ES-I3 (cell line): Measurements from ENCODE around the gene CRYBA2.

Experiments used
- H3K36me3 ChIP-seq: 2 replicates; pipeline ENCODE4 v1.6.1; 2013; ENCODE audit warnings: mild to moderate bottlenecking, low read length, control low read depth, moderate library complexity; ENCODE audit not compliant: insufficient read depth
- H3K4me1 ChIP-seq: 2 replicates; pipeline ENCODE4 v1.6.1; 2013; ENCODE audit warnings: mild to moderate bottlenecking, control low read depth, low read length; ENCODE audit not compliant: insufficient read depth
- H3K9ac ChIP-seq: 2 replicates; pipeline ENCODE4 v1.6.1; 2013; ENCODE audit warnings: low read depth, mild to moderate bottlenecking, low read length, moderate library complexity
- H3K9me3 ChIP-seq: 2 replicates; pipeline ENCODE4 v1.6.1; 2013; ENCODE audit warnings: mild to moderate bottlenecking, low read length, moderate library complexity; ENCODE audit not compliant: control insufficient read depth, insufficient read depth

Gene CRYBA2

GRCh38 chr2:218986148-218986761 is 7.0 kb downstream of the CRYBA2 start:
- Histone ChIP-seq H3K9ac (no peak overlapping the region), H3K36me3 (no peaks in the 10 kb centered on the region), H3K4me1 (no peaks in the 10 kb centered on the region; the same call in 1 of the 2 replicates), H3K9me3 (no peaks in the 10 kb centered on the region)

GRCh38 chr2:218985325-218986091 is 7.7 kb downstream of the CRYBA2 start:
- no peaks in the 10 kb centered on the region; the same call in 1 of the 2 replicates for H3K4me1 ChIP-seq
- no peaks in the 10 kb centered on the region for H3K36me3 ChIP-seq

GRCh38 chr2:218985021-218985324 is 8.2 kb downstream of the CRYBA2 start, which contains the start of gene FEV:
TSS of gene FEV (minus strand) at chr2:218985184. CDS start at chr2:218985075, 109 bp downstream.
- Histone ChIP-seq H3K4me1 (no peaks in the 10 kb centered on the region; the same call in 1 of the 2 replicates), H3K9ac (peak within 1 kb of the TSS; percentile 30; the same call in 1 of the 2 replicates), H3K9me3 (no peaks in the 10 kb centered on the region), H3K36me3 (no peaks in the 10 kb centered on the region)

More at GRCh38 chr2:218985325-218986091, 7.7 kb downstream of the CRYBA2 start:
- H3K9me3 ChIP-seq: no peaks in the 10 kb centered on the region
- no peak overlapping the region for H3K9ac ChIP-seq

GRCh38 chr2:218984239-218985020 is 8.8 kb downstream of the CRYBA2 start:
- Histone ChIP-seq H3K36me3 (no peaks in the 10 kb centered on the region), H3K9ac (peak overlapping the region; percentile 30; the same call in 1 of the 2 replicates), H3K4me1 (no peaks in the 10 kb centered on the region; the same call in 1 of the 2 replicates), H3K9me3 (no peaks in the 10 kb centered on the region)

GRCh38 chr2:218983934-218984238 is 9.3 kb downstream of the CRYBA2 start:
- Histone ChIP-seq H3K36me3 (no peaks in the 10 kb centered on the region), H3K9me3 (no peaks in the 10 kb centered on the region), H3K4me1 (no peaks in the 10 kb centered on the region; the same call in 1 of the 2 replicates), H3K9ac (peak overlapping the region; percentile 30; the same call in 1 of the 2 replicates)

GRCh38 chr2:218983263-218983933 is 9.8 kb downstream of the CRYBA2 start:
- Histone ChIP-seq H3K9me3 (no peaks in the 10 kb centered on the region), H3K36me3 (no peaks in the 10 kb centered on the region), H3K9ac (0 out of 2 replicates have a peak overlapping the region, but pooled peaks have one; percentile 30), H3K4me1 (no peaks in the 10 kb centered on the region; the same call in 1 of the 2 replicates)

GRCh38 chr2:218982586-218983262 is 10.5 kb downstream of the CRYBA2 start:
- H3K36me3 ChIP-seq: no peaks in the 10 kb centered on the region
- no peaks in the 10 kb centered on the region for H3K9me3 ChIP-seq
- H3K4me1 ChIP-seq: no peaks in the 10 kb centered on the region; the same call in 1 of the 2 replicates
- no peak overlapping the region for H3K9ac ChIP-seq

GRCh38 chr2:218981881-218982585 is 11.2 kb downstream of the CRYBA2 start:
- no peaks in the 10 kb centered on the region; the same call in 1 of the 2 replicates for H3K4me1 ChIP-seq
- H3K36me3 ChIP-seq: no peaks in the 10 kb centered on the region
- H3K9ac ChIP-seq: no peak overlapping the region; the same call in 1 of the 2 replicates
- H3K9me3 ChIP-seq: no peaks in the 10 kb centered on the region

GRCh38 chr2:218981390-218981880 is 11.8 kb downstream of the CRYBA2 start:
- H3K4me1 ChIP-seq: no peaks in the 10 kb centered on the region; the same call in 1 of the 2 replicates
- H3K9me3 ChIP-seq: no peaks in the 10 kb centered on the region
- H3K9ac ChIP-seq: no peak overlapping the region
- H3K36me3 ChIP-seq: no peaks in the 10 kb centered on the region

GRCh38 chr2:218980735-218981389 is 12.4 kb downstream of the CRYBA2 start:
- Histone ChIP-seq H3K9me3 (no peaks in the 10 kb centered on the region), H3K4me1 (no peaks in the 10 kb centered on the region; the same call in 1 of the 2 replicates), H3K36me3 (no peaks in the 10 kb centered on the region), H3K9ac (peak overlapping the region; percentile 17; the same call in 1 of the 2 replicates)

GRCh38 chr2:218979846-218980734 is 13.1 kb downstream of the CRYBA2 start:
- Histone ChIP-seq H3K9me3 (no peaks in the 10 kb centered on the region), H3K4me1 (no peaks in the 10 kb centered on the region; the same call in 1 of the 2 replicates), H3K36me3 (no peaks in the 10 kb centered on the region), H3K9ac (peak overlapping the region; percentile 24; the same call in 1 of the 2 replicates)
